ENCODE results near the gene PPP1R12B.

Gene PPP1R12B

DNA sequence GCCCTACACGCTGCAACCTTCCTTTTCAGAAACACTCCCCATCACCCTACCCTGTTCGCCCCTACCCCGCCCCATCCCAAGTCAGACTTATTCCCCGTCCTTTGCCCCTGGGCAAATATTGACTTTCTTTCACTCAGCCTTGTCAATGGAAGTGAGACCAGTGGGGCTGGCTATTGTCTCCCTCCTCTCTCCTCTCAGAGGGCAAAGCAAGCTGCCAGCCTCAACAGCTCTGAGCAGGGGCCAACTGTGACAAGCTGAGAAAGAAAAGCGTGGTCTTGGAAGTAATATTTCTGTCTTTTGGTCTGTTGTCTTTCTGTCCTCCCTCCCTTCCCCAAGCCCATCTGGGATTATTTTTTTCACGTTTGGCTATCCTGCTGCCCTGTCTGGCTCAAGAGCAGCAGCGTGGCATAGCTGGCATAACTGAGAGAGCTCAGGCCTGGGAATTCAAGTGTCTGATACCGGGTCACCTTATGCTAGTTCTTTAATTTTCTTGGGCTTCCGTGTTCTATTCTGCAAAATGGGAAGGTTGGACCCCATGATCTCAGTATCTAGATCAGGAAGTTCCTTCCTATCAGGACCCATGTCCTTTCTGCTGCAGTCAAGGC, 290.3 kb downstream of the PPP1R12B start:
- DNase-seq: peak; percentile 42 to 73

DNA sequence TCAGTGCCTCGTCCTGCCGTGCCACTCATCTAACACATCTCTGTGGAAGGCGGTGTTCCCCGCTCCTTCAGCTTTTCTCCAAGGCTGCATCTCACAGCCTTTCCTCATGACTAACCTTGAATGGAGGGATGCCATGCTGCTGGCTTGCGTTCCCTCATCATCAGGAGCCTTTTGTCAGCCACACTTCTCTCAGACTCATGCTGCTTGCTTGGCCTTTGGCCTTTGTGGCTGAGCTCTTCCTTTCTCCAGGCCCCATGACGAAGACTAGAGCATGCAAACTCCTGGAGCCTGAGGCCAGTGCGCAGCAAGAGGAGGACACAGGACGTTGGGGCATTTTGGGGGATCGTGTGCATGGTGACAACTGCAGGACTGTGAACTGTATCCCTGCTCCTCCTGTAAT, 291.0 kb downstream of the PPP1R12B start:
- no peak for DNase-seq

- no peak for DNase-seq
Observed at GRCh38 chr1:202642212-202642611, 293.7 kb downstream of the PPP1R12B start.

Measured in cerebellar nuclear complex (tissue), 1 donor.